IPS-NIHi7 (cell line): Measurements from ENCODE around the gene PLSCR4.
"Not testable (repeated sequence)": the region's sequence is repeated elsewhere in the genome, so short reads cannot be mapped to it uniquely, and the experiment has no call there.

Experiments used
- DNase-seq: peaks from one replicate; pipeline ENCODE4 v3.0.0; 2012; ENCODE audit warnings: mixed read lengths; ENCODE audit errors: extremely low spot score

PLSCR4 gene

GRCh38 chr3:146250449-146251382 is at the start of gene PLSCR4:
PLSCR4 (minus strand) TSS chr3:146251105; CDS start chr3:146222071, 29,034 bp downstream.
- peak; percentile 61 for DNase-seq

GRCh38 chr3:146293401-146293800 is 42.5 kb upstream of the PLSCR4 start:
- DNase-seq: not testable (repeated sequence)

DNA sequence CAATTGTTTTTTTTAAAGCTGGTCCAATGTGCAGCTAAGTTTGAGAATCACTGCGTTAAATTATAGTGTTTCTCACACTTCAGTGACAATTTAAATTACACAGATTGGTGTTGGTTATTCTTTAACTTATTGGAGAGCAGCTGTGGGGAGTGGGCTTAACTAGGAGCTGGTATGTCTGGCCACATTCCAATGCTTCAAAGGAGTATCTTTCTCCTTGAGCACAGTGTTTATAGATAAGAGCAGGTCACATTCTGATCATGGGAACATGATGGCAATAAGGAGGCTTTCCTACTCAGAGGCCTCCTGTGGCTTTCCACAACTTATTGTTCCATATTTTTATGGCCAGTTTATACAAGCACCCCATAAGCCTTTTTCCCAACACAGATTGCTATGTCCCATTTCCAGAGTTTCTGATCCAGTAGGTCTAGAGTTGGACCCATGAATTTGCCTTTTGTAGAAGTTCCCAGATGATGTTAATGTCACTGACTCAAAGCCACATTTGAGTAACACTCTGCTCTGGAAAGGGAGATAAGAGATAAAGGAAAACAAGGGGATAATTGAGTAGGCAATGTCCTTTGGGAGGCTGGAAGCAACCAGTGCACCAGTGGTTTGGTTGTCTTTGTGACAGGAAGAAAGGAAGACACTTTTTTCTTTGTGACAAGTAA is 33.0 kb upstream of the PLSCR4 start:
- no peak for DNase-seq

DNA sequence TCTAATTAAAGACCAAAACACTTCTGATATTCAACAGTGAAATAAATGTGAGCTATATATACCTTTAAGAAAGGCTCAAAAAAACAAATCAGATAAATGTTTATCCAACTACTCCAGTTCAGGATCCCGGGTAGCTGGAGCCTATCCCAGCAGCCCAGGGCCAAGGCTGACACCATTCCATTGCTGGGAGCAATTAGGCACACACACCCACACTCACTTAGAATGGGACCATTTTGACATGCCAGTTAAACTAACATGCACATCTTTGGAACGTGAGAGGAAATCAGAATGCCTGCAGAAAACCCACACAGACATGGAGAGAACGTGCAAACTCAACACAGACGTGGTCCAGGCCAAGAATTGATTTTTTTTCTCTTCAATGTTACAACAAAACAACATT is 30.0 kb upstream of the PLSCR4 start:
- DNase-seq: no peak

GRCh38 chr3:146279951-146280350 is 29.0 kb upstream of the PLSCR4 start:
- no peak for DNase-seq

DNA sequence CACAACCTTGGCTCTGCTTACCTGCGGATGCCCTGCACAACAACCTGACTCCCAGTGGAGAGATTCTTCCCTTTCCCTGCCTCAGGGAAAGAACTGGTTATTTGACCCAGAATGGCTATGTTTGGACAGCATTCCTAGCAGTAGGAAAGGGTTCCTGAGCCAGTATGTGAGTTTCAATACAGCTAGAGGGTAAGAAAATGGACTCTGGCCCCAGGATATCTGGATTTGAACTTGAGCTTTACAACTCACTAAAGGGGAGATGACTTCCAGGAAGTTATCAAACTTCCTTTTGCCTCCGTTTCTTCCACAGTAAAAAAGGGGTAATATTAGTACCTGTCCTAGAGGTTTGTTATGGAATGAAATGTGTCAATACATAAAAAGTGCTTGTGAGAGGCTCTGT is 28.1 kb upstream of the PLSCR4 start:
- DNase-seq: no peak

- no peak for DNase-seq
These were observed 27.2 kb upstream of the PLSCR4 start for GRCh38 chr3:146277953-146278631.

DNA sequence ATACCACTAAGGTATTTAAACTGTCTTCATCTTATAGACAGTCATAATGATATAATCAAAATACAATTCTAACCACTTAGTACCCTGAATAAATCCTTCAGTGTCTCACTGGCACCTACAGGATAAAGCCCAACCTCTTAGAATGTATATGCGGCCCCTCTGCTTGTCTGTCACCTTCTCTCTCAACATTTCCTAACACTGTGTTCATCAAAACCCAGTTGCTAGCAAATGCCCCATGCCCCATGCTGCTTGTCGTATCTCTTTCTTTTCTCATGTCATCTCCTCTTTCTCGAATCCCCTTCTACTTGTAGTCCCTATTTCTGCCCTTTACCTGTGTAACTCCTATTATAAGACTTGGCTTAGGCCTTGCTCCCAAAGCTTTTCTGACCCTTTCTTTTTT is 24.6 kb upstream of the PLSCR4 start:
- no peak for DNase-seq

DNA sequence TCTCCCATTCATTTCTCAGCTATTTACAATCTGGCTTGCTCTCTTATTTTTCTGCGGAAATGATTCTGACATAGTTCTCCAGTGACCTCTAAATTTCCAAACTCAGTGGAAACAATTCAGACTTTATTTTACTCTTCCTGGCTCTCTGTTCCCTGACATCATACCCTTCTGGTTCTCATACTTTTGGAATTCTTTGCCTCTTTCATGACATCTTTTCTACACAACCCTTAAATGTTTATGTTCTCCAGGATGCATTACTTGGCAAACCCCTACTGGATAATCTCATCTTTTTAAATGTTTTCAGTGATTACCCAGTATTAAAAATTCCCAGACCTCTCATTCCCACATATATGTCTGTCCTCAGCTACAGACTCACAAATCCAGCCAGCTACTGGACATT is 23.9 kb upstream of the PLSCR4 start:
- DNase-seq: no peak

- DNase-seq: no peak
These were observed 23.0 kb upstream of the PLSCR4 start for GRCh38 chr3:146273721-146274407.

DNA sequence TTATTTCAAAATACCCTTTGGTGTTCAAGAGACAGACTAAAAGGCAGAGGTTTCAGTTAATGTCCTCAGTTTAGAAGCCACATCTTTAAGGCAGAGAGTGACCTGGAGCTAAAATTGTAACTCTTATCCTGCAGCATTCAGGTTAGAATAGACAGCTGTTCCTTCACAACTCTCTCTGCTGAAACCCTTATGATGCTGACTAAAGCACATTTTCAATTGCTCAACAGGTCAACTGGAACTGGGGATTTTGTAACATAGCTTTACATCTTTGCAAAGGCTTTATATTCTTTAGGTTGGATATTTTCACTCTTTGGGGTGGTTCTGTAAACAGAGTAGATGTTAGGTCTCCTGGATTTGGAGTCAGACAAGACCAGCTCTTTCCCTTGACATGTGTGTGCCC is 20.3 kb upstream of the PLSCR4 start:
- DNase-seq: no peak

- no peak for DNase-seq
These were observed 18.4 kb upstream of the PLSCR4 start for GRCh38 chr3:146269271-146269670.

- no peak for DNase-seq
These were observed 17.8 kb upstream of the PLSCR4 start for GRCh38 chr3:146268535-146269219.

GRCh38 chr3:146265720-146266119 is 14.8 kb upstream of the PLSCR4 start:
- no peak for DNase-seq

GRCh38 chr3:146262371-146263110 is 11.6 kb upstream of the PLSCR4 start:
- DNase-seq: no peak

DNA sequence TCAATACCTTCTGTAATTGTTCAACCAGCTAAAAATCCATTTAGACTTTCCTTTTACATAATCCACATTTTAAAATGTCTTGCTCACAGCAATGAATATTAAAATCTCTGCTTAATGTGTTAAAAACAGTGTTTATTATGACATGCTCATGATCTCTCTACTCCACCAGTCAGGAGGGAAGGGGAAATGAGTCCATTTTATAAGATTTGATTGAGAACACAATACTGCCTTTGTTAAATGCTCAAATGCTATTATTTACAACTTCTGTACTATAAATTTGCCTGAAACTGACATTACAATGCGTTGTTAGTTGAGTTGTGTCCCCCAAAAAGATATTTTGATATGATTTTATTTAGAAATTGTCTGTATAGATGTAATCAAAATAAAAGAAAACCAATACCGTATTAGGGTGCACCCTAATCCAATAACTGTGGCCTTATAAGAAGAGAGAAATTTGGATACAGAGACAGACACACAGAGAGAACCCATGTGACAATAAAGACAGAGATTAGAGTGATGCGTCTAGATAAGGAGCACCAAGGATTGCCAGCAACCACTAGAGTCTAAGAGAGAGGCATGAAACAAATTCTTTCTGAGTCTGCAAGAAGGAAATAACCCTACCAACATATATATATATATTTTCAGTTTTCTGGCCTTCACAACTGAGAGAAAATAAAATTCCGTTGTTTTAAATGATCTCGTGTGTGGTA is 9.1 kb upstream of the PLSCR4 start:
- DNase-seq: no peak

DNA sequence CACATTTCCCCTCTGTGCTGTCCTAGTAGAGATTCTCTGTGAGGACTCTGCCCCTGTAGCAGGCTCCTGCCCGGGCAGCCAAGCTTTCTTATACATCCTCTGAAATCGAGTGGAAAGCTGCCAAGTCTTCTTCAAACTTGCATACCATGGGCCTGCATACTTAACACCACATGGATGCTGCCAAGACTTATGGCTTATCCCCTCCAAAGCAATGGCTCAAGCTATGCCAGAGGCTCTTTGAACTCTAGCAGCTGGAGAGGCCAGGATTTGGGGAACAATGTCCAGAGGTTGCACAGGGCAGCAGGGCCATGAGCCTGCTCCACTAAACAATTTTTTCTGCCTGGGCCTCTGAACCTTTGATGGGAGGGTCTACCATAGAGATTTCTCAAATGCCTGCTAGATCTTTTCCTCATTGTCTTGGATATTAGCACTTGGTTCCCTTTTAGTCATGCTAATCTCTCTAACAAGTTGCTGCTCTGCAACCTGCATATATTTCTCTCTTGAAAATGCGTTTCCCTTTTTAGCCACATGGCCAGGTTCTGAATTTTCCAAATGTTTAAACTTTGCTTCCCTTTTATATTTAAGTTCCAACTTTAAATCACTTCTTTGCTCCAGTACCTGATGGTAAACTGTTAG is 6.1 kb upstream of the PLSCR4 start:
- peak; percentile 13 for DNase-seq

- DNase-seq: not testable (repeated sequence)
These were observed 1.5 kb upstream of the PLSCR4 start for GRCh38 chr3:146252445-146252844.

DNA sequence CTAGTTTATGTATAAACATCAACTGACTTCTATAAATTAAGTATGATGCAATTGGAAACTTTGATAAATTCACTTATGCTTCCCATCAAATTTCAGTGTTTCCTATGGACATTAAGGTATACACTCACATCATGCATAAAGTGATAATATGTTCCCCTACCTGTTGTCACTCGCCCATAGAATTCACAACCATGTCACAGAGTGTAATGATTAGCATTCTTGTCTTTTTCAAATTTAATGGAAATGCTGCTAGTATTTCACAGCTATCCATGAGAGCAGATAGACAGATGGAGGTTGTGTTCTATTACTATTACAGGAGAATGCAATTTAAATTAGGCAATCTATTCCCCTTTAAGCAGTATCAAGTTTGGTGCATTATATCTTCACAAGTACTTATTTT is 984 bp downstream of the PLSCR4 start:
- DNase-seq: no peak
